Measurements from ENCODE around the gene DIAPH2. TPM values are rescaled to one million over a fixed set of nuclear protein-coding genes. Genes with fewer than 3 reads are reported as not detected.

DIAPH2 gene
- total and polyA plus RNA-seq, 2 experiments from 2014 or later = 7.5 to 8.1 TPM

DNA sequence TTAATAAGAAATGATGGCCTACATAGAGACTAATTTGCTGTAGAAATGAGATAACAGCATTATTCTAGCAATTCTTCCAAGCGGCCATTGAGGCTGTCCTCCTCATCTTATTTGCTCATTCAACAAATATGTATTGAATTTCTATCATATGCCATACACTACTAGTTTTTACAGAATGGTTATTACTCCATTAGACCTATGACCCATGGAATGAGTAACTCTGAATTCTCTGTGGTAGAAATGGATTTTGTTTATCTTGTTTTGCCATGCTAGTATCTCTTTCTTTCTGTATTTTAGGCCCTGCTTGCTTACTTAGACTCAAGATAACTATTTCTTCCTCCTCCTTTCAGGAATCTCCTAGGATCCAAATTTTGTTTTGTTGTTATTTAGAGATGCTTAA, 302.6 kb downstream of the DIAPH2 start:
- Histone ChIP-seq H3K27ac (no peak overlapping the region), H3K36me3 (ENCODE audit: low read depth) (no peaks in the 10 kb centered on the region), H3K27me3 (replicated peaks; ENCODE audit: insufficient read depth) (no peaks in the 10 kb centered on the region), H3K4me2 (ENCODE audit: unreplicated experiment) (no peak overlapping the region), H3F3A (ENCODE audit: insufficient read depth) (no peaks in the 10 kb centered on the region), H3K9me3 (ENCODE audit: low read depth) (no peaks in the 10 kb centered on the region), H3K9ac (no peak overlapping the region), H4K20me1 (ENCODE audit: insufficient read depth) (no peaks in the 10 kb centered on the region), H2AFZ (no peak overlapping the region), H3K4me3 (no peak overlapping the region), H3K9me2 (ENCODE audit: insufficient read depth) (no peaks in the 10 kb centered on the region), H3K79me2 (ENCODE audit: insufficient read depth) (no peaks in the 10 kb centered on the region), H3K4me1 (ENCODE audit: insufficient read depth) (0 out of 2 replicates have a peak, but pooled peaks cover 8% of the 10 kb centered on the region)
- peak; percentile 26 for DNase-seq
- 88% methylated on average over 1 of the region's 1 CpG for WGBS, 2 experiments (ENCODE audit: low coverage in 1 of 2, low lambda C conversion rate in 2 of 2, missing lambda C conversion rate in 2 of 2)
- in situ Hi-C loops (cut with MboI) = no loop called here
- TF ChIP-seq EZH2phosphoT487 (IDR thresholded peaks at IDR 0.05; ENCODE audit: insufficient read depth, low read depth) (no peak), EZH2 (IDR thresholded peaks at IDR 0.05; ENCODE audit: insufficient read depth, poor library complexity, severe bottlenecking) (no peak)

- H3K79me2 ChIP-seq (ENCODE audit: insufficient read depth) = no peaks in the 10 kb centered on the region
- no peak overlapping the region for H3K9ac ChIP-seq
- H3F3A ChIP-seq (ENCODE audit: insufficient read depth) = no peaks in the 10 kb centered on the region
- H3K9me2 ChIP-seq (ENCODE audit: insufficient read depth) = no peaks in the 10 kb centered on the region
- H3K4me1 ChIP-seq (ENCODE audit: insufficient read depth) = 0 out of 2 replicates have a peak, but pooled peaks cover 8% of the 10 kb centered on the region
- H2AFZ ChIP-seq = no peak overlapping the region
- no peak for TF ChIP-seq EZH2 (IDR thresholded peaks at IDR 0.05; ENCODE audit: insufficient read depth, poor library complexity, severe bottlenecking)
- no peak for TF ChIP-seq EZH2phosphoT487 (IDR thresholded peaks at IDR 0.05; ENCODE audit: insufficient read depth, low read depth)
- in situ Hi-C loops (cut with MboI) = no loop called here
- no peaks in the 10 kb centered on the region for H3K36me3 ChIP-seq (ENCODE audit: low read depth)
- WGBS, 2 experiments (ENCODE audit: low coverage in 1 of 2, low lambda C conversion rate in 2 of 2, missing lambda C conversion rate in 2 of 2) = 94 to 100% methylated on average over 5 of the region's 5 CpGs
- H3K27ac ChIP-seq = no peak overlapping the region
- no peaks in the 10 kb centered on the region for H3K9me3 ChIP-seq (ENCODE audit: low read depth)
- no peaks in the 10 kb centered on the region for H3K27me3 ChIP-seq (replicated peaks; ENCODE audit: insufficient read depth)
- no peak overlapping the region for H3K4me2 ChIP-seq (ENCODE audit: unreplicated experiment)
- H3K4me3 ChIP-seq = no peak overlapping the region
- DNase-seq = no peak
- no peaks in the 10 kb centered on the region for H4K20me1 ChIP-seq (ENCODE audit: insufficient read depth)
Observed at GRCh38 chrX:96989830-96990571, 305.4 kb downstream of the DIAPH2 start.

- no peaks in the 10 kb centered on the region for H3K36me3 ChIP-seq (ENCODE audit: low read depth)
- no peaks in the 10 kb centered on the region for H3K27me3 ChIP-seq (replicated peaks; ENCODE audit: insufficient read depth)
- in situ Hi-C loops (cut with MboI) = no loop called here
- DNase-seq = no peak
- H3K9me3 ChIP-seq (ENCODE audit: low read depth) = no peaks in the 10 kb centered on the region
- no peaks in the 10 kb centered on the region for H3F3A ChIP-seq (ENCODE audit: insufficient read depth)
- no peak overlapping the region for H3K4me2 ChIP-seq (ENCODE audit: unreplicated experiment)
- no peaks in the 10 kb centered on the region for H3K79me2 ChIP-seq (ENCODE audit: insufficient read depth)
- H3K9ac ChIP-seq = no peak overlapping the region
- no peaks in the 10 kb centered on the region for H4K20me1 ChIP-seq (ENCODE audit: insufficient read depth)
- TF ChIP-seq EZH2phosphoT487 (IDR thresholded peaks at IDR 0.05; ENCODE audit: insufficient read depth, low read depth) (no peak), EZH2 (IDR thresholded peaks at IDR 0.05; ENCODE audit: insufficient read depth, poor library complexity, severe bottlenecking) (no peak)
- H3K27ac ChIP-seq = no peak overlapping the region
- WGBS, 2 experiments (ENCODE audit: low coverage in 1 of 2, low lambda C conversion rate in 2 of 2, missing lambda C conversion rate in 2 of 2) = 47 to 58% methylated on average over 2 of the region's 2 CpGs
- no peak overlapping the region for H2AFZ ChIP-seq
- H3K4me1 ChIP-seq (ENCODE audit: insufficient read depth) = no peaks in the 10 kb centered on the region
- H3K4me3 ChIP-seq = no peak overlapping the region
- H3K9me2 ChIP-seq (ENCODE audit: insufficient read depth) = no peaks in the 10 kb centered on the region
Observed at GRCh38 chrX:96994093-96994492, 309.5 kb downstream of the DIAPH2 start.

DNA sequence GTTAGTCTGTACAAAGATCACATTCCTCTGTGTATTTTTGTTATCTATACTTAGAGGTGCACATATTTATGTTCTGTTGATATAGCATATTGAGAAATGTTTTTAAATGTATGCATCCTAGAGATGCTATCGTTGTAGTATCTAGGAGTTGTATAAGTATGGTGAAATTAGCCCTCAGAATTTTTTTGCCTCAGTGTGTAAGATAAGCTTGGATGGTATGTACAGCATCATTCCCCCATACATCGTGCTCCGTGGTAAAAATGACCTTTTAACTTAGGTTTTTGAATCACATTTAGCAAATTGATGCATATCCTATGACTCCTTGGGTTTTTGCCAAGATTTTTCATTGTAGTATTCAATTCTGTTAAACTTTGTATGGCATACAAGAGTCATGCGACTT, 312.6 kb downstream of the DIAPH2 start:
- H3K4me1 ChIP-seq (ENCODE audit: insufficient read depth) = no peaks in the 10 kb centered on the region
- H3K9me3 ChIP-seq (ENCODE audit: low read depth) = no peaks in the 10 kb centered on the region
- no peaks in the 10 kb centered on the region for H4K20me1 ChIP-seq (ENCODE audit: insufficient read depth)
- no peak overlapping the region for H3K4me2 ChIP-seq (ENCODE audit: unreplicated experiment)
- H2AFZ ChIP-seq = no peak overlapping the region
- H3K79me2 ChIP-seq (ENCODE audit: insufficient read depth) = no peaks in the 10 kb centered on the region
- H3K36me3 ChIP-seq (ENCODE audit: low read depth) = no peaks in the 10 kb centered on the region
- H3K9ac ChIP-seq = no peak overlapping the region
- H3K9me2 ChIP-seq (ENCODE audit: insufficient read depth) = no peaks in the 10 kb centered on the region
- DNase-seq = peak; percentile 1
- H3F3A ChIP-seq (ENCODE audit: insufficient read depth) = no peaks in the 10 kb centered on the region
- no peak overlapping the region for H3K4me3 ChIP-seq
- TF ChIP-seq EZH2phosphoT487 (IDR thresholded peaks at IDR 0.05; ENCODE audit: insufficient read depth, low read depth) (no peak), EZH2 (IDR thresholded peaks at IDR 0.05; ENCODE audit: insufficient read depth, poor library complexity, severe bottlenecking) (no peak)
- no peak overlapping the region for H3K27ac ChIP-seq
- no peaks in the 10 kb centered on the region for H3K27me3 ChIP-seq (replicated peaks; ENCODE audit: insufficient read depth)
- in situ Hi-C loops (cut with MboI) = no loop called here
- WGBS, 2 experiments (ENCODE audit: low coverage in 1 of 2, low lambda C conversion rate in 2 of 2, missing lambda C conversion rate in 2 of 2) = 93 to 94% methylated on average over 4 of the region's 4 CpGs

Data from GM23248 (cell line).